Measurements from ENCODE around the gene NPDC1.

Gene NPDC1

GRCh38 chr9:137082222-137082924 lies 36.4 kb upstream of the NPDC1 start:
- peaks cover 13% of the 10 kb centered on the region; the same call in 1 of the 2 replicates for H3K27me3 ChIP-seq (ENCODE audit: control insufficient read depth, insufficient read depth, low read length)
- WGBS (ENCODE audit: insufficient coverage, insufficient read length), result no CpG with 5 or more reads among the region's 16 CpGs
- no peaks in the 10 kb centered on the region for H3K9me3 ChIP-seq (ENCODE audit: control insufficient read depth, insufficient read depth, low read length)
- no peak overlapping the region for H3K27ac ChIP-seq (ENCODE audit: low read length)
- H3K4me3 ChIP-seq (ENCODE audit: low read length), result no peak overlapping the region
- DNase-seq (ENCODE audit: low read depth, low spot score), result no peak
- H3K36me3 ChIP-seq (ENCODE audit: control insufficient read depth, insufficient read depth, low read length), result no peaks in the 10 kb centered on the region
- H3K4me1 ChIP-seq (ENCODE audit: control insufficient read depth, insufficient read depth, low read length), result peaks cover 6% of the 10 kb centered on the region

- Histone ChIP-seq H3K27ac (ENCODE audit: low read length) (no peak overlapping the region), H3K36me3 (ENCODE audit: control insufficient read depth, insufficient read depth, low read length) (no peaks in the 10 kb centered on the region), H3K4me3 (ENCODE audit: low read length) (no peak overlapping the region), H3K27me3 (ENCODE audit: control insufficient read depth, insufficient read depth, low read length) (peaks cover 13% of the 10 kb centered on the region; the same call in 1 of the 2 replicates), H3K4me1 (ENCODE audit: control insufficient read depth, insufficient read depth, low read length) (peaks cover 6% of the 10 kb centered on the region), H3K9me3 (ENCODE audit: control insufficient read depth, insufficient read depth, low read length) (no peaks in the 10 kb centered on the region)
- DNase-seq (ENCODE audit: low read depth, low spot score), result no peak
- WGBS (ENCODE audit: insufficient coverage, insufficient read length), result no CpG with 5 or more reads among the region's 24 CpGs
These were observed 34.5 kb upstream of the NPDC1 start for GRCh38 chr9:137080260-137081122.

- Histone ChIP-seq H3K4me1 (ENCODE audit: control insufficient read depth, insufficient read depth, low read length) (peaks cover 9% of the 10 kb centered on the region), H3K27me3 (ENCODE audit: control insufficient read depth, insufficient read depth, low read length) (peaks cover 13% of the 10 kb centered on the region; the same call in 1 of the 2 replicates), H3K9me3 (ENCODE audit: control insufficient read depth, insufficient read depth, low read length) (no peaks in the 10 kb centered on the region), H3K4me3 (ENCODE audit: low read length) (no peak overlapping the region), H3K36me3 (ENCODE audit: control insufficient read depth, insufficient read depth, low read length) (no peaks in the 10 kb centered on the region), H3K27ac (ENCODE audit: low read length) (no peak overlapping the region)
- DNase-seq (ENCODE audit: low read depth, low spot score), result no peak
- no CpG with 5 or more reads among the region's 13 CpGs for WGBS (ENCODE audit: insufficient coverage, insufficient read length)
These were observed 33.4 kb upstream of the NPDC1 start for GRCh38 chr9:137079401-137079787.

GRCh38 chr9:137078701-137079400 lies 32.9 kb upstream of the NPDC1 start:
- H3K27ac ChIP-seq (ENCODE audit: low read length), result no peak overlapping the region
- H3K36me3 ChIP-seq (ENCODE audit: control insufficient read depth, insufficient read depth, low read length), result no peaks in the 10 kb centered on the region
- H3K4me3 ChIP-seq (ENCODE audit: low read length), result peak overlapping the region; percentile 42; the same call in 1 of the 2 replicates
- no peaks in the 10 kb centered on the region for H3K9me3 ChIP-seq (ENCODE audit: control insufficient read depth, insufficient read depth, low read length)
- no peak for DNase-seq (ENCODE audit: low read depth, low spot score)
- peaks cover 13% of the 10 kb centered on the region; the same call in 1 of the 2 replicates for H3K27me3 ChIP-seq (ENCODE audit: control insufficient read depth, insufficient read depth, low read length)
- peaks cover 9% of the 10 kb centered on the region for H3K4me1 ChIP-seq (ENCODE audit: control insufficient read depth, insufficient read depth, low read length)
- WGBS (ENCODE audit: insufficient coverage, insufficient read length), result no CpG with 5 or more reads among the region's 51 CpGs

- DNase-seq (ENCODE audit: low read depth, low spot score), result no peak
- Histone ChIP-seq H3K36me3 (ENCODE audit: control insufficient read depth, insufficient read depth, low read length) (no peaks in the 10 kb centered on the region), H3K9me3 (ENCODE audit: control insufficient read depth, insufficient read depth, low read length) (no peaks in the 10 kb centered on the region), H3K27me3 (ENCODE audit: control insufficient read depth, insufficient read depth, low read length) (peaks cover 13% of the 10 kb centered on the region; the same call in 1 of the 2 replicates), H3K4me1 (ENCODE audit: control insufficient read depth, insufficient read depth, low read length) (peaks cover 9% of the 10 kb centered on the region), H3K4me3 (ENCODE audit: low read length) (peak overlapping the region; percentile 42; the same call in 1 of the 2 replicates), H3K27ac (ENCODE audit: low read length) (no peak overlapping the region)
- no CpG with 5 or more reads among the region's 76 CpGs for WGBS (ENCODE audit: insufficient coverage, insufficient read length)
These were observed 32.0 kb upstream of the NPDC1 start for GRCh38 chr9:137077758-137078693.

- peak within 1 kb of the TSS; percentile 42; the same call in 1 of the 2 replicates for H3K4me3 ChIP-seq (ENCODE audit: low read length)
- peaks cover 13% of the 10 kb centered on the region; the same call in 1 of the 2 replicates for H3K27me3 ChIP-seq (ENCODE audit: control insufficient read depth, insufficient read depth, low read length)
- no peak for DNase-seq (ENCODE audit: low read depth, low spot score)
- H3K27ac ChIP-seq (ENCODE audit: low read length), result no peak within 1 kb of the TSS
- no peaks in the 10 kb centered on the region for H3K36me3 ChIP-seq (ENCODE audit: control insufficient read depth, insufficient read depth, low read length)
- peaks cover 9% of the 10 kb centered on the region for H3K4me1 ChIP-seq (ENCODE audit: control insufficient read depth, insufficient read depth, low read length)
- WGBS (ENCODE audit: insufficient coverage, insufficient read length), result no CpG with 5 or more reads among the region's 87 CpGs
- H3K9me3 ChIP-seq (ENCODE audit: control insufficient read depth, insufficient read depth, low read length), result no peaks in the 10 kb centered on the region
These were observed 31.2 kb upstream of the NPDC1 start, which contains the start of gene UAP1L1 for GRCh38 chr9:137077010-137077747. TSS of gene UAP1L1 (plus strand) at chr9:137077517. CDS start at chr9:137077533, 16 bp downstream.

GRCh38 chr9:137076636-137077009 lies 30.6 kb upstream of the NPDC1 start:
- Histone ChIP-seq H3K36me3 (ENCODE audit: control insufficient read depth, insufficient read depth, low read length) (no peaks in the 10 kb centered on the region), H3K4me3 (ENCODE audit: low read length) (no peak overlapping the region; the same call in 1 of the 2 replicates), H3K27me3 (ENCODE audit: control insufficient read depth, insufficient read depth, low read length) (peaks cover 13% of the 10 kb centered on the region; the same call in 1 of the 2 replicates), H3K9me3 (ENCODE audit: control insufficient read depth, insufficient read depth, low read length) (no peaks in the 10 kb centered on the region), H3K4me1 (ENCODE audit: control insufficient read depth, insufficient read depth, low read length) (peaks cover 9% of the 10 kb centered on the region), H3K27ac (ENCODE audit: low read length) (no peak overlapping the region)
- no CpG with 5 or more reads among the region's 15 CpGs for WGBS (ENCODE audit: insufficient coverage, insufficient read length)
- DNase-seq (ENCODE audit: low read depth, low spot score), result no peak

GRCh38 chr9:137075275-137075775 lies 29.3 kb upstream of the NPDC1 start:
- Histone ChIP-seq H3K27ac (ENCODE audit: low read length) (no peak overlapping the region), H3K36me3 (ENCODE audit: control insufficient read depth, insufficient read depth, low read length) (no peaks in the 10 kb centered on the region), H3K27me3 (ENCODE audit: control insufficient read depth, insufficient read depth, low read length) (peaks cover 13% of the 10 kb centered on the region; the same call in 1 of the 2 replicates), H3K9me3 (ENCODE audit: control insufficient read depth, insufficient read depth, low read length) (no peaks in the 10 kb centered on the region), H3K4me3 (ENCODE audit: low read length) (no peak overlapping the region), H3K4me1 (ENCODE audit: control insufficient read depth, insufficient read depth, low read length) (peaks cover 13% of the 10 kb centered on the region)
- no peak for DNase-seq (ENCODE audit: low read depth, low spot score)
- no CpG with 5 or more reads among the region's 12 CpGs for WGBS (ENCODE audit: insufficient coverage, insufficient read length)

Data from iPS DF 6.9 (cell line).